ENCODE measurements around the gene C17orf113. TPM values are rescaled to one million over a fixed set of nuclear protein-coding genes. Genes with fewer than 3 reads are reported as not detected.

C17orf113 gene
- total and polyA plus RNA-seq, 2 of the 13 experiments (the other 11 are each of a cell fraction or from before 2014, with no cell fraction given): 0.87 to 1.1 TPM

- peak overlapping the region; percentile 69 for H3K4me2 ChIP-seq (ENCODE audit: low read depth, low read length)
- H3K9ac ChIP-seq (ENCODE audit: insufficient read depth, low read depth, low read length): peak overlapping the region; percentile 32
- no peak overlapping the region for H3K27ac ChIP-seq (ENCODE audit: extremely low read length, insufficient read depth, low read length)
- CTCF ChIA-PET (ENCODE audit: low intra/inter-chr PET ratio, low total read pairs): no interaction called here
- H2AFZ ChIP-seq (ENCODE audit: low read length): no peak overlapping the region
- no peaks in the 10 kb centered on the region for H3K9me3 ChIP-seq (ENCODE audit: low read length)
- in situ Hi-C loops (cut with HindIII; ENCODE audit: extremely low pct_ligation_motif_present, low pct_unique_long_range_greater_than_20kb) (no loop called here), intact Hi-C loops (cut with micrococcal nuclease; ENCODE audit: unreplicated experiment) (no loop called here)
- H3K36me3 ChIP-seq (replicated peaks in 1 of 2; ENCODE audit: control insufficient read depth in 1 of 2, insufficient read depth in 2 of 2, low read length in 2 of 2): no peaks in the 10 kb centered on the region
- no peak for FAIRE-seq
- no peak for DNase-seq (ENCODE audit: low spot score)
- POLR2A ChIA-PET: interaction anchor here (0.8 kb wide), 1 partner anchor 71 kb away, joined by 3 read pairs; the partner anchor contains the start of gene DNAJC7
- H3K79me2 ChIP-seq (ENCODE audit: insufficient read depth, low read length): no peaks in the 10 kb centered on the region
- H4K20me1 ChIP-seq (ENCODE audit: insufficient read depth, low read length): no peaks in the 10 kb centered on the region
- 0 out of 5 replicates have a peak, but pooled peaks cover 0 to 3% of the 10 kb centered on the region in 2 experiments for H3K27me3 ChIP-seq (ENCODE audit: control insufficient read depth in 1 of 2, insufficient read depth in 2 of 2, low read length in 2 of 2)
- BruUV-seq (replicated peaks): no TSS peak
- ATAC-seq: peak; percentile 10
- 65% methylated on average over 7 of the region's 8 CpGs for WGBS (ENCODE audit: low lambda C conversion rate)
- peak overlapping the region in 1 of 3 experiments; percentile 51; a peak in 2 of 6 replicates for H3K4me3 ChIP-seq (replicated peaks in 1 of 3; ENCODE audit: insufficient read depth in 1 of 3, low read depth in 2 of 3, low read length in 3 of 3)
- peaks cover 60% of the 10 kb centered on the region for H3K4me1 ChIP-seq (ENCODE audit: insufficient read depth, low read length)
- TF ChIP-seq ZNF770 (CRISPR knock-in tag; IDR thresholded peaks at IDR 0.05): peak; percentile 93
- TF ChIP-seq NFE2L1 (CRISPR knock-in tag; IDR thresholded peaks at IDR 0.05; ENCODE audit: borderline replicate concordance): peak; percentile 12; the same call in 1 of the 2 replicates
- TF ChIP-seq ARID3A (IDR thresholded peaks at IDR 0.05; ENCODE audit: low read depth, low read length): no peak
- TF ChIP-seq NFYB (CRISPR knock-in tag; IDR thresholded peaks at IDR 0.05): no peak
- no peak for TF ChIP-seq ZFY (CRISPR knock-in tag; IDR thresholded peaks at IDR 0.05)
- TF ChIP-seq AKAP8 (CRISPR knock-in tag; IDR thresholded peaks at IDR 0.05): no peak
- TF ChIP-seq DZIP1 (CRISPR knock-in tag; IDR thresholded peaks at IDR 0.05): no peak
- TF ChIP-seq ZFP1 (CRISPR knock-in tag; IDR thresholded peaks at IDR 0.05): no peak
- no peak for TF ChIP-seq SP4 (CRISPR knock-in tag; IDR thresholded peaks at IDR 0.05)
- no peak for TF ChIP-seq ZNF138 (CRISPR knock-in tag; IDR thresholded peaks at IDR 0.05; ENCODE audit: low read depth)
- TF ChIP-seq ZGPAT (CRISPR knock-in tag; IDR thresholded peaks at IDR 0.05): no peak
- TF ChIP-seq ARNTL (CRISPR knock-in tag; IDR thresholded peaks at IDR 0.05): no peak
- TF ChIP-seq PHF20 (CRISPR knock-in tag; IDR thresholded peaks at IDR 0.05): 0 out of 2 replicates have a peak, but pooled peaks have one; percentile 9
- TF ChIP-seq ZSCAN31 (CRISPR knock-in tag; IDR thresholded peaks at IDR 0.05; ENCODE audit: low read depth): no peak
- no peak for TF ChIP-seq ZFAT (CRISPR knock-in tag; conservative IDR thresholded peaks at IDR 0.05)
- TF ChIP-seq DNMT3B (CRISPR knock-in tag; conservative IDR thresholded peaks at IDR 0.05): no peak
- no peak for TF ChIP-seq PLRG1 (conservative IDR thresholded peaks at IDR 0.05)
- TF ChIP-seq ZZZ3 (CRISPR knock-in tag; IDR thresholded peaks at IDR 0.05; ENCODE audit: borderline replicate concordance): no peak
- peak; percentile 56; the same call in 1 of the 2 replicates for TF ChIP-seq ZBTB38 (CRISPR knock-in tag; IDR thresholded peaks at IDR 0.05)
These were observed 38.3 kb upstream of the C17orf113 start for GRCh38 chr17:42088736-42089135.

Measured in HepG2 (cell line).